Adrenal gland (tissue), 5 donors: Measurements from ENCODE around the gene CERS4.

Experiments
- POLR2A ChIP-seq, 2 donors: fragments of 450-650 bp; IDR thresholded peaks; one replicate each; pipeline ENCODE4 v1.6.1; 2017; ENCODE audit warnings: antibody characterized with exemption in 2 of 2, mild to moderate bottlenecking in 2 of 2, moderate library complexity in 1 of 2
- TF ChIP-seq, protein P1 (sequence below), 6 experiments: fragments of 450-650 bp in 4 of 6; fragments of 200-600 bp in 2 of 6; sonication (generic) in 1 of 6; IDR thresholded peaks; 1 replicate in 5 of 6; 2 replicates in 1 of 6; pipeline versions ENCODE4 v1.5.1 to v1.8.0; 2016 to 2021; ENCODE audit warnings: antibody characterized with exemption in 6 of 6, mild to moderate bottlenecking in 2 of 6, moderate library complexity in 1 of 6
- donor health status: DM: no; HTN: no; CAD: no.

DNA sequence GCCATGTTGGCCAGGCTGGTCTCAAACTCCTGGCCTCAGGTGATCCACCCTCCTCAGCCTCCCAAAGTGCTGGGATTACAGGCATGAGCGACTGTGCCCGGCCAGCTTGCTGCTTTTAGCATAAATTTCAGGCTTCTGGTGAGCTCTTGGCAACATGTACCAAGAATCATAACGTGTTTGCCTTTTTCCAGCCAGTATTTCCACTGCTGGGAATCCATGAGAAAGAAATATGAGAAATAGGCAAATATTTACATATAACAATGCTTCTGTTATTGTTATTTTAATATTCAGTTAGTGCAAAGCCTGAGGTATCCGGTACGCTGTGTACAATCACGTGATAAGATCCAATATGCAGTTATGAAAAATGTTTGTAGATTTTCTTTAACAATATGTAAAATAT is 29.2 kb upstream of the CERS4 start:
- TF ChIP-seq, protein P1, sequence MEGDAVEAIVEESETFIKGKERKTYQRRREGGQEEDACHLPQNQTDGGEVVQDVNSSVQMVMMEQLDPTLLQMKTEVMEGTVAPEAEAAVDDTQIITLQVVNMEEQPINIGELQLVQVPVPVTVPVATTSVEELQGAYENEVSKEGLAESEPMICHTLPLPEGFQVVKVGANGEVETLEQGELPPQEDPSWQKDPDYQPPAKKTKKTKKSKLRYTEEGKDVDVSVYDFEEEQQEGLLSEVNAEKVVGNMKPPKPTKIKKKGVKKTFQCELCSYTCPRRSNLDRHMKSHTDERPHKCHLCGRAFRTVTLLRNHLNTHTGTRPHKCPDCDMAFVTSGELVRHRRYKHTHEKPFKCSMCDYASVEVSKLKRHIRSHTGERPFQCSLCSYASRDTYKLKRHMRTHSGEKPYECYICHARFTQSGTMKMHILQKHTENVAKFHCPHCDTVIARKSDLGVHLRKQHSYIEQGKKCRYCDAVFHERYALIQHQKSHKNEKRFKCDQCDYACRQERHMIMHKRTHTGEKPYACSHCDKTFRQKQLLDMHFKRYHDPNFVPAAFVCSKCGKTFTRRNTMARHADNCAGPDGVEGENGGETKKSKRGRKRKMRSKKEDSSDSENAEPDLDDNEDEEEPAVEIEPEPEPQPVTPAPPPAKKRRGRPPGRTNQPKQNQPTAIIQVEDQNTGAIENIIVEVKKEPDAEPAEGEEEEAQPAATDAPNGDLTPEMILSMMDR (IDR thresholded peaks at IDR 0.05): no peak
- no peak for TF ChIP-seq POLR2A (IDR thresholded peaks at IDR 0.05)
